HG03457 (cell line): ENCODE results near the gene PTPRG.

ENCODE experiments used
- ATAC-seq: cut with Tn5 transposase; IDR thresholded peaks from one replicate; pipeline ENCODE4 v1.9.1; 2021; ENCODE audit warnings: moderate number of reproducible peaks; ENCODE audit not compliant: unreplicated experiment

Gene PTPRG

GRCh38 chr3:61940236-61940635, 378.9 kb downstream of the PTPRG start:
- ATAC-seq = no peak

GRCh38 chr3:61943975-61944374, 382.6 kb downstream of the PTPRG start:
- ATAC-seq = no peak

GRCh38 chr3:61944726-61945125, 383.4 kb downstream of the PTPRG start:
- ATAC-seq = no peak

- ATAC-seq = no peak
Observed at GRCh38 chr3:61945657-61946056, 384.3 kb downstream of the PTPRG start.

GRCh38 chr3:61946570-61947324, 385.4 kb downstream of the PTPRG start:
- no peak for ATAC-seq

- ATAC-seq = no peak
Observed at GRCh38 chr3:61947456-61947855, 386.1 kb downstream of the PTPRG start.

- no peak for ATAC-seq
Observed at GRCh38 chr3:61948699-61949305, 387.4 kb downstream of the PTPRG start.

GRCh38 chr3:61954097-61954540, 392.7 kb downstream of the PTPRG start:
- ATAC-seq = no peak

GRCh38 chr3:61955483-61955882, 394.1 kb downstream of the PTPRG start:
- no peak for ATAC-seq

GRCh38 chr3:61956236-61956635, 394.9 kb downstream of the PTPRG start:
- ATAC-seq = no peak

- ATAC-seq = no peak
Observed at GRCh38 chr3:61957259-61957658, 395.9 kb downstream of the PTPRG start.

GRCh38 chr3:61960976-61961375, 399.6 kb downstream of the PTPRG start:
- ATAC-seq = no peak

- no peak for ATAC-seq
Observed at GRCh38 chr3:61961900-61962299, 400.5 kb downstream of the PTPRG start.

- ATAC-seq = no peak
Observed at GRCh38 chr3:61964566-61964965, 403.2 kb downstream of the PTPRG start.

- ATAC-seq = no peak
Observed at GRCh38 chr3:61965770-61966131, 404.4 kb downstream of the PTPRG start.

- ATAC-seq = no peak
Observed at GRCh38 chr3:61966200-61966599, 404.8 kb downstream of the PTPRG start.

- no peak for ATAC-seq
Observed at GRCh38 chr3:61967019-61967418, 405.6 kb downstream of the PTPRG start.

GRCh38 chr3:61967937-61968336, 406.6 kb downstream of the PTPRG start:
- no peak for ATAC-seq

GRCh38 chr3:61974662-61975061, 413.3 kb downstream of the PTPRG start:
- no peak for ATAC-seq

- ATAC-seq = no peak
Observed at GRCh38 chr3:61975199-61975598, 413.8 kb downstream of the PTPRG start.

- ATAC-seq = no peak
Observed at GRCh38 chr3:61975936-61976335, 414.6 kb downstream of the PTPRG start.
